Tibial nerve (tissue), 4 donors: ENCODE measurements around the gene FRMPD1. TPM values are rescaled to one million over a fixed set of nuclear protein-coding genes. Genes with fewer than 3 reads are reported as not detected.

Source experiments
- DNase-seq, 2 donors: peaks; one replicate each; pipeline ENCODE4 v3.0.0-alpha.2; 2019; ENCODE audit warnings: low spot score in 2 of 2
- H3K27ac ChIP-seq, 4 donors: fragments of 200-600 bp; sonication (generic) in 3 of 4; one replicate each; pipeline ENCODE4 v1.5.1; 2017 to 2019; ENCODE audit warnings: mild to moderate bottlenecking in 1 of 4
- H3K27me3 ChIP-seq, 2 donors: fragments of 200-600 bp; sonication (generic) in 1 of 2; one replicate each; pipeline versions ENCODE4 v1.5.1 to v1.6.0; 2017 to 2019
- H3K36me3 ChIP-seq, 3 donors: fragments of 200-600 bp; sonication (generic); one replicate each; pipeline ENCODE4 v1.5.1; 2018 to 2019
- H3K4me1 ChIP-seq, 4 donors: fragments of 200-600 bp; sonication (generic) in 3 of 4; one replicate each; pipeline ENCODE4 v1.5.1; 2017 to 2019
- H3K4me3 ChIP-seq, 4 donors: fragments of 200-600 bp; sonication (generic) in 3 of 4; one replicate each; pipeline ENCODE4 v1.5.1; 2017 to 2019; ENCODE audit warnings: mild to moderate bottlenecking in 1 of 4, moderate library complexity in 1 of 4
- H3K9me3 ChIP-seq, 4 donors: fragments of 200-600 bp; sonication (generic) in 3 of 4; one replicate each; pipeline ENCODE4 v1.5.1; 2017 to 2019
- EP300 ChIP-seq, 2 donors: sonication (generic); formaldehyde crosslinking; IDR thresholded peaks; one replicate each; pipeline ENCODE4 v1.6.1; 2017; ENCODE audit warnings: antibody characterized with exemption in 2 of 2, mild to moderate bottlenecking in 1 of 2
- POLR2A ChIP-seq, 2 donors: fragments of 450-650 bp; IDR thresholded peaks; one replicate each; pipeline ENCODE4 v1.6.1; 2017; ENCODE audit warnings: antibody characterized with exemption in 2 of 2, mild to moderate bottlenecking in 2 of 2, moderate library complexity in 2 of 2
- WGBS, 2 donors: methylation state at CpG; one replicate each; pipeline ENCODE4 v1.1.5; 2018; 5-methylcytosine and 5-hydroxymethylcytosine counted together
- total RNA-seq, 4 donors: library from RNA; depleted of rRNA; stranded (reverse); fragments of >200 nt; gene quantifications; one replicate each; pipeline ENCODE4 v1.1.0, GENCODE V29; 2016
- TF ChIP-seq, protein P1 (sequence below), 5 experiments: fragments of 200-600 bp in 3 of 5; fragments of 450-650 bp in 2 of 5; sonication (generic) in 3 of 5; IDR thresholded peaks; one replicate each; pipeline ENCODE4 v1.5.1; 2016 to 2019; ENCODE audit warnings: antibody characterized with exemption in 5 of 5, mild to moderate bottlenecking in 3 of 5, moderate library complexity in 2 of 5

FRMPD1 gene
- total RNA-seq, 4 donors from 2014 or later = 0.30 to 1.6 (median 0.42) TPM; not detected in 1

- no peak overlapping the region for H3K27ac ChIP-seq
- TF ChIP-seq EP300 (IDR thresholded peaks at IDR 0.05) (no peak), POLR2A (IDR thresholded peaks at IDR 0.05) (no peak)
- TF ChIP-seq, protein P1, sequence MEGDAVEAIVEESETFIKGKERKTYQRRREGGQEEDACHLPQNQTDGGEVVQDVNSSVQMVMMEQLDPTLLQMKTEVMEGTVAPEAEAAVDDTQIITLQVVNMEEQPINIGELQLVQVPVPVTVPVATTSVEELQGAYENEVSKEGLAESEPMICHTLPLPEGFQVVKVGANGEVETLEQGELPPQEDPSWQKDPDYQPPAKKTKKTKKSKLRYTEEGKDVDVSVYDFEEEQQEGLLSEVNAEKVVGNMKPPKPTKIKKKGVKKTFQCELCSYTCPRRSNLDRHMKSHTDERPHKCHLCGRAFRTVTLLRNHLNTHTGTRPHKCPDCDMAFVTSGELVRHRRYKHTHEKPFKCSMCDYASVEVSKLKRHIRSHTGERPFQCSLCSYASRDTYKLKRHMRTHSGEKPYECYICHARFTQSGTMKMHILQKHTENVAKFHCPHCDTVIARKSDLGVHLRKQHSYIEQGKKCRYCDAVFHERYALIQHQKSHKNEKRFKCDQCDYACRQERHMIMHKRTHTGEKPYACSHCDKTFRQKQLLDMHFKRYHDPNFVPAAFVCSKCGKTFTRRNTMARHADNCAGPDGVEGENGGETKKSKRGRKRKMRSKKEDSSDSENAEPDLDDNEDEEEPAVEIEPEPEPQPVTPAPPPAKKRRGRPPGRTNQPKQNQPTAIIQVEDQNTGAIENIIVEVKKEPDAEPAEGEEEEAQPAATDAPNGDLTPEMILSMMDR (IDR thresholded peaks at IDR 0.05) = no peak
- peaks cover 0 to 5% (median 0%) of the 10 kb centered on the region in 3 donors for H3K36me3 ChIP-seq
- H3K4me3 ChIP-seq = no peak overlapping the region
- DNase-seq = no peak
- H3K9me3 ChIP-seq = no peaks in the 10 kb centered on the region
- H3K27me3 ChIP-seq = no peaks in the 10 kb centered on the region
- 51 to 61% methylated on average over 2 of the region's 2 CpGs for WGBS, 2 donors
- peaks cover 0 to 13% (median 4%) of the 10 kb centered on the region in 4 donors for H3K4me1 ChIP-seq
Measured at GRCh38 chr9:37796232-37796631, 145.5 kb downstream of the FRMPD1 start.

Other genes with a start within 250 kb of the FRMPD1 start
- 100 to 1,000 TPM; 175 to 250 (median 200) TPM for gene GRHPR, start 228.3 kb upstream of the FRMPD1 start, total RNA-seq
- gene ZBTB5, start 185.5 kb upstream of the FRMPD1 start, total RNA-seq = 10 to 100 TPM in 3 of 4 donors, 1 to 10 TPM in 1; 9.6 to 15.1 (median 13.5) TPM
- 10 to 100 TPM; 14.1 to 22.1 (median 16.4) TPM for gene POLR1E, start 165.0 kb upstream of the FRMPD1 start, total RNA-seq
- 10 to 100 TPM in 2 of 4 donors, 1 to 10 TPM in 2; 5.7 to 11.4 (median 9.2) TPM for gene FBXO10, start 74.6 kb upstream of the FRMPD1 start, total RNA-seq
- gene TOMM5, start 58.4 kb upstream of the FRMPD1 start, total RNA-seq = 10 to 100 TPM; 21.0 to 81.1 (median 63.7) TPM
- 10 to 100 TPM; 10.2 to 27.5 (median 12.3) TPM for gene TRMT10B, start 102.9 kb downstream of the FRMPD1 start, total RNA-seq
- 10 to 100 TPM; 23.4 to 59.9 (median 39.3) TPM for gene EXOSC3, start 134.1 kb downstream of the FRMPD1 start, total RNA-seq
- gene DCAF10, start 149.8 kb downstream of the FRMPD1 start, total RNA-seq = 10 to 100 TPM; 18.6 to 31.4 (median 21.5) TPM